ENCODE measurements around the gene LRRC55. TPM values are rescaled to one million over a fixed set of nuclear protein-coding genes. Genes with fewer than 3 reads are reported as not detected.

The LRRC55 gene
- polyA plus RNA-seq, 1 of the 3 experiments (the other 2 are of a cell fraction) = not detected

DNA sequence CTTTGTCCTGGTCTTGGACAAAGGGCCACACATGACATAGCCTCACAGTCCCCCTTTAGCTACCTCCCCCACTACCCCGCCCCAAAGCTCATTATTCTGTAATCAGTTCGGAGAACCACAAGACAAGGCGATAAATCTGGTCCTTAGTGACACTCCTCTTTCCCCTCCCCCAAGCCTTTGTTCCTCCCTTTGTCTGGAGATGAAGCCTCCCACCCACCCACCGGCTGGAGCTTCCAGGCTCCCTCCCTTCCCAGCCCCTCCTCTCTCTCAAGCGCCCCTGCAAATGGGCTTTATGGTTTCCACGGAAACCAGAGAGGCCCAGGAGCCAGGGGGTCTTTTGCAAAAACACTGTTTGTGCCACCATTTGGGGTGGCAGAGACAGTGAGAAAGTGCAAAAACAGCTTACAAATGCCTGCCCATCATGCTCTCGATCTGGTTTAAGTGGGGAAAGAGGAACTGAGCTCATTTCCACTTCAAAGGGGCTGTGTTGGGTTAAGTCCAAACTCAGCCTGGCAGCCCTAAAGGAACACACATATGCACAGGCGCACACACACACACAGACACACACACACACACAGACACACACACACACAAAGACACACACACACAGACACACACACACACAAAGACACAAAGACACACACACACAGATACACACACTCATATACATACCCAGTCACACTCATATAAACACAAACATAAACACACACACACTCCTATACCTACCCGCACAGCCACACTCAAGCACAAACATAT, 31.8 kb downstream of the LRRC55 start:
- Histone ChIP-seq H3K4me1 (ENCODE audit: control insufficient read depth in 1 of 2, insufficient read depth in 2 of 2, low read depth in 1 of 2, low read length in 1 of 2) (peaks cover 4 to 10% of the 10 kb centered on the region in 2 experiments; a peak in 2 of 4 replicates), H3K27ac (ENCODE audit: low read depth in 2 of 2, low read length in 1 of 2) (peak overlapping the region in 1 of 2 experiments; percentile 13; a peak in 2 of 4 replicates)
- CTCF ChIA-PET = interaction anchor here (0.9 to 1.5 kb wide), 2 partner anchors 35 to 372 kb away, joined by 4 to 5 read pairs; no protein-coding TSS in a partner anchor

DNA sequence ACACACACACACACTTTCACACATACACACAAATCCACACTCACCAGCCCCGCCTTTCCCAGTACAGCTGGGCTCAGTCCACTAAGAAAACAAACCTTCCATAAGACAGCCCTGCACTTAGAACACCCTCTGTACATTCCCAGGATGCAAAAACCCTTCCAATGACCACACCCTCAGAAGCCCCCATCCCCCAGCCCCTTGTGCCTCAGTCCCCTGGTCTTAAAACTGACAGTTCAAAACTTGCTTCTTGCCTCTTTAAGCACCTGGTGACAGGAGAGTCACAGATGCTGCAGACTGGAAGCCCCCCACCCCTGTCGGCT, 32.3 kb downstream of the LRRC55 start:
- no peaks in the 10 kb centered on the region for H3K36me3 ChIP-seq (replicated peaks in 1 of 2; ENCODE audit: control insufficient read depth in 1 of 2, insufficient read depth in 2 of 2, low read length in 1 of 2)
- peak overlapping the region in 1 of 2 experiments; percentile 13; a peak in 1 of 4 replicates for H3K27ac ChIP-seq (ENCODE audit: low read depth in 2 of 2, low read length in 1 of 2)
- CTCF ChIA-PET = interaction anchor here (1.5 kb wide), 1 partner anchor 373 kb away, joined by 5 read pairs; no protein-coding TSS in a partner anchor
- H3K9ac ChIP-seq = no peak overlapping the region
- peak overlapping the region; percentile 83; the same call in 1 of the 2 replicates for H2AFZ ChIP-seq (ENCODE audit: low read depth)
- TF ChIP-seq, protein P1, sequence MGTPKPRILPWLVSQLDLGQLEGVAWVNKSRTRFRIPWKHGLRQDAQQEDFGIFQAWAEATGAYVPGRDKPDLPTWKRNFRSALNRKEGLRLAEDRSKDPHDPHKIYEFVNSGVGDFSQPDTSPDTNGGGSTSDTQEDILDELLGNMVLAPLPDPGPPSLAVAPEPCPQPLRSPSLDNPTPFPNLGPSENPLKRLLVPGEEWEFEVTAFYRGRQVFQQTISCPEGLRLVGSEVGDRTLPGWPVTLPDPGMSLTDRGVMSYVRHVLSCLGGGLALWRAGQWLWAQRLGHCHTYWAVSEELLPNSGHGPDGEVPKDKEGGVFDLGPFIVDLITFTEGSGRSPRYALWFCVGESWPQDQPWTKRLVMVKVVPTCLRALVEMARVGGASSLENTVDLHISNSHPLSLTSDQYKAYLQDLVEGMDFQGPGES (IDR thresholded peaks at IDR 0.05; ENCODE audit: low read depth, low read length) = no peak
- TF ChIP-seq RFX5 (IDR thresholded peaks at IDR 0.05; ENCODE audit: low read length) (no peak), NRF1 (IDR thresholded peaks at IDR 0.05; ENCODE audit: low read depth, low read length) (no peak), TEAD4 (IDR thresholded peaks at IDR 0.05; ENCODE audit: borderline replicate concordance, insufficient read depth) (no peak), MXI1 (IDR thresholded peaks at IDR 0.05; ENCODE audit: low read depth, low read length) (no peak), RAD21 (IDR thresholded peaks at IDR 0.05; ENCODE audit: low read length) (no peak), MEF2A (IDR thresholded peaks at IDR 0.05; ENCODE audit: borderline replicate concordance, low read depth) (no peak), SIN3A (IDR thresholded peaks at IDR 0.05; ENCODE audit: borderline replicate concordance, low read depth, low read length) (no peak), RCOR1 (IDR thresholded peaks at IDR 0.05; ENCODE audit: low read length) (no peak), EZH2phosphoT487 (IDR thresholded peaks at IDR 0.05; ENCODE audit: borderline replicate concordance, low read depth) (no peak)
- TF ChIP-seq, protein P2, sequence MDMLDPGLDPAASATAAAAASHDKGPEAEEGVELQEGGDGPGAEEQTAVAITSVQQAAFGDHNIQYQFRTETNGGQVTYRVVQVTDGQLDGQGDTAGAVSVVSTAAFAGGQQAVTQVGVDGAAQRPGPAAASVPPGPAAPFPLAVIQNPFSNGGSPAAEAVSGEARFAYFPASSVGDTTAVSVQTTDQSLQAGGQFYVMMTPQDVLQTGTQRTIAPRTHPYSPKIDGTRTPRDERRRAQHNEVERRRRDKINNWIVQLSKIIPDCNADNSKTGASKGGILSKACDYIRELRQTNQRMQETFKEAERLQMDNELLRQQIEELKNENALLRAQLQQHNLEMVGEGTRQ (IDR thresholded peaks at IDR 0.05; ENCODE audit: borderline replicate concordance, low read depth, low read length) = no peak
- H3K79me2 ChIP-seq (ENCODE audit: insufficient read depth) = no peaks in the 10 kb centered on the region
- no peaks in the 10 kb centered on the region for H3F3A ChIP-seq (replicated peaks; ENCODE audit: insufficient read depth)
- H3K4me1 ChIP-seq (ENCODE audit: control insufficient read depth in 1 of 2, insufficient read depth in 2 of 2, low read depth in 1 of 2, low read length in 1 of 2) = peaks cover 4 to 11% of the 10 kb centered on the region in 2 experiments; a peak in 2 of 4 replicates
- no peaks in the 10 kb centered on the region for H3K27me3 ChIP-seq (ENCODE audit: insufficient read depth)
- no peak for DNase-seq
- H3K9me3 ChIP-seq = no peaks in the 10 kb centered on the region
- no peak overlapping the region for H3K4me3 ChIP-seq (ENCODE audit: low read depth in 2 of 2, low read length in 1 of 2)
- WGBS (ENCODE audit: low lambda C conversion rate) = 81% methylated on average over 2 of the region's 2 CpGs
- POLR2A ChIA-PET = no interaction called here
- H3K4me2 ChIP-seq = peak overlapping the region; percentile 11; the same call in 1 of the 2 replicates
- H4K20me1 ChIP-seq (ENCODE audit: insufficient read depth) = no peaks in the 10 kb centered on the region
- no peaks in the 10 kb centered on the region for H3K9me2 ChIP-seq

More for the DNA sequence above, 31.8 kb downstream of the LRRC55 start:
- H3K9me3 ChIP-seq = no peaks in the 10 kb centered on the region
- H3K4me3 ChIP-seq (ENCODE audit: low read depth in 2 of 2, low read length in 1 of 2) = no peak overlapping the region
- no peaks in the 10 kb centered on the region for H3K9me2 ChIP-seq
- no peaks in the 10 kb centered on the region for H3F3A ChIP-seq (replicated peaks; ENCODE audit: insufficient read depth)
- no peaks in the 10 kb centered on the region for H3K79me2 ChIP-seq (ENCODE audit: insufficient read depth)
- DNase-seq = peak; percentile 47
- H3K4me2 ChIP-seq = peak overlapping the region; percentile 11; the same call in 1 of the 2 replicates
- POLR2A ChIA-PET = no interaction called here
- TF ChIP-seq TCF12 (IDR thresholded peaks at IDR 0.05) (no peak), EZH2phosphoT487 (IDR thresholded peaks at IDR 0.05; ENCODE audit: borderline replicate concordance, low read depth) (no peak), SIN3A (IDR thresholded peaks at IDR 0.05; ENCODE audit: borderline replicate concordance, low read depth, low read length) (no peak), RFX5 (IDR thresholded peaks at IDR 0.05; ENCODE audit: low read length) (no peak), SMC3 (IDR thresholded peaks at IDR 0.05; ENCODE audit: low read depth, low read length) (no peak)
- TF ChIP-seq, protein P3, sequence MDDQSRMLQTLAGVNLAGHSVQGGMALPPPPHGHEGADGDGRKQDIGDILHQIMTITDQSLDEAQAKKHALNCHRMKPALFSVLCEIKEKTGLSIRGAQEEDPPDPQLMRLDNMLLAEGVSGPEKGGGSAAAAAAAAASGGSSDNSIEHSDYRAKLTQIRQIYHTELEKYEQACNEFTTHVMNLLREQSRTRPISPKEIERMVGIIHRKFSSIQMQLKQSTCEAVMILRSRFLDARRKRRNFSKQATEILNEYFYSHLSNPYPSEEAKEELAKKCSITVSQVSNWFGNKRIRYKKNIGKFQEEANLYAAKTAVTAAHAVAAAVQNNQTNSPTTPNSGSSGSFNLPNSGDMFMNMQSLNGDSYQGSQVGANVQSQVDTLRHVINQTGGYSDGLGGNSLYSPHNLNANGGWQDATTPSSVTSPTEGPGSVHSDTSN (IDR thresholded peaks at IDR 0.05) = no peak
- TF ChIP-seq, protein P2 (IDR thresholded peaks at IDR 0.05; ENCODE audit: borderline replicate concordance, low read depth, low read length) = no peak
- TF ChIP-seq, protein P4, sequence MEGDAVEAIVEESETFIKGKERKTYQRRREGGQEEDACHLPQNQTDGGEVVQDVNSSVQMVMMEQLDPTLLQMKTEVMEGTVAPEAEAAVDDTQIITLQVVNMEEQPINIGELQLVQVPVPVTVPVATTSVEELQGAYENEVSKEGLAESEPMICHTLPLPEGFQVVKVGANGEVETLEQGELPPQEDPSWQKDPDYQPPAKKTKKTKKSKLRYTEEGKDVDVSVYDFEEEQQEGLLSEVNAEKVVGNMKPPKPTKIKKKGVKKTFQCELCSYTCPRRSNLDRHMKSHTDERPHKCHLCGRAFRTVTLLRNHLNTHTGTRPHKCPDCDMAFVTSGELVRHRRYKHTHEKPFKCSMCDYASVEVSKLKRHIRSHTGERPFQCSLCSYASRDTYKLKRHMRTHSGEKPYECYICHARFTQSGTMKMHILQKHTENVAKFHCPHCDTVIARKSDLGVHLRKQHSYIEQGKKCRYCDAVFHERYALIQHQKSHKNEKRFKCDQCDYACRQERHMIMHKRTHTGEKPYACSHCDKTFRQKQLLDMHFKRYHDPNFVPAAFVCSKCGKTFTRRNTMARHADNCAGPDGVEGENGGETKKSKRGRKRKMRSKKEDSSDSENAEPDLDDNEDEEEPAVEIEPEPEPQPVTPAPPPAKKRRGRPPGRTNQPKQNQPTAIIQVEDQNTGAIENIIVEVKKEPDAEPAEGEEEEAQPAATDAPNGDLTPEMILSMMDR (IDR thresholded peaks at IDR 0.05) = no peak
- H2AFZ ChIP-seq (ENCODE audit: low read depth) = no peak overlapping the region
- 72% methylated on average over 9 of the region's 9 CpGs for WGBS (ENCODE audit: low lambda C conversion rate)
- no peaks in the 10 kb centered on the region for H3K36me3 ChIP-seq (replicated peaks in 1 of 2; ENCODE audit: control insufficient read depth in 1 of 2, insufficient read depth in 2 of 2, low read length in 1 of 2)
- no peaks in the 10 kb centered on the region for H3K27me3 ChIP-seq (ENCODE audit: insufficient read depth)
- no peaks in the 10 kb centered on the region for H4K20me1 ChIP-seq (ENCODE audit: insufficient read depth)
- no peak overlapping the region for H3K9ac ChIP-seq

Data from SK-N-SH (cell line).